GM19238 (cell line): ENCODE measurements around the gene FUT8.
"Not testable (repeated sequence)": the region's sequence is repeated elsewhere in the genome, so short reads cannot be mapped to it uniquely, and the experiment has no call there.

Experiments used
- DNase-seq: peaks from one replicate; pipeline ENCODE4 v3.0.0; 2011; ENCODE audit warnings: low spot score; ENCODE audit not compliant: insufficient read length

The FUT8 gene

DNA sequence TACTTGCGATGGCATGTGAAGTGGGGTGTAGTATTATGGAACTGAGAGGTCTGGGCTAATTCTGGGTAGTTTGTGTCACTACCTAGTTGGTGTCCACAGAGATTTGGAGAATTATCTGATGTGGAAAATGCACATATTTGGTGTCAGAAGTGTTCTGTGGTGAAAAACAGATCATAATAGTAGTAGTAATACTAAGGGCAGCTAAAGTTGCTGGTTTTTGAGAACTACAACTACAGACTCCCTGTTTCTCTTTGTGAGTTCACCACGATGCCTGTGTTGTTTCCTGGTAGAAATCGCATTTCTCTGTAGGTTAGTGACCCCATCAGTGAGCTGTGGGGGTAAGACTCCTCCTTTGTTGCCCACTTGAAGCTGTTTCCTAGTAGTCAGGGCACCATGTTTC, 206.5 kb downstream of the FUT8 start:
- DNase-seq = no peak

DNA sequence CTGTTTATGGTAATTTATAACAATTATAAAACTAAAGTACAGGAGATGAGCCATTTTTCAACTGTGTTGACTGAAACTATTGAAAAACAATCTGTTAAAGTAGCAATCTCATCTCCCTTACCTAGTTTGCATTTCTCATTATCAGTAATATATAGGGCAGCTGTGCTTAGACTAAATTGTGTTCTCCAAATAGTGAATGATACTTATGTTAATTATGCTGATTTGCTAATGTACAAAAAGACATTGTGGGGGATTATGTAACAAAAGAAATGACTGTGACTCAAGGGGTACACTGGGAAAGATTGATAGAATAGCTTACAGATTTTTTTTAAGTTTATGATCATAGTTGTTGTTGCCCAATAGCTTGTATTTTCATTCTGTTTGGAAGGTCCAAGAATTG, 207.7 kb downstream of the FUT8 start:
- DNase-seq = no peak

DNA sequence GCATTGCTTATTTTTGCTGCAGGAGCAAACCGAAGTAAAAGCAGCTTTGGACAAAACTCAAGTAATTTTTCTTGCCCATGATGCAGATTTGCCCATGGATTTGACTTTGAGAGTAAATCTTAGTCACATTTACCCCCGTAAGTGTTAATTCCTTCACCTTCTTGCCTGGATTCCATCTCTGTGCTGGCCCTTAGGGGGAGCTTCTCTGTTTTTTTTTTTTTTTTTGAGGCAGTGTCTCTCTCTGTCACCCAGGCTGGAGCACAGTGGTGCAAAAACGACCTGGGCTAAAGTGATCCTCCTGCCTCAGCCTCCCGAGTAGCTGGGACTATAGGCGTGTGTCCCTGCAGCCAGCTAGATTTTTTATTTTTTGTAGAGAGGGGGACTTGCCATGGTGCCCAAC, 210.2 kb downstream of the FUT8 start:
- no peak for DNase-seq

DNA sequence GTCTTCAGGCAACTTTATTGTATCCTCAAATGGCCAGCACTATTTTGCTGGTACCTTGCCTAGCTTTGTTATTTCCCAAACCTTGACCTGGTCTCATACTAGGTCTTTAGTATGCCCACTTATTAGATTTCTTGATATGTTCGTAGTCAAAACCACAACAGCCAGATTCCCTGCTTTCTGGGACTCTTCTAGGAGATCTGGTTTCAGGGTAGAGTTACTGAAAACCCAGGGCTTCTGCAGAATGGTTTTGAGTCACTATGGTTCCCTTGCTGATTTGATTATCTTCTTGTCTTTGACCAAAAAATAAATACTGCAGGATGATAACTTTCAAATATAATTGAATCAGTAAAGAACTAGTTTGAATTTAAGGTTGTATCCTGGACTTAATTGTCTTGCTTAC, 211.2 kb downstream of the FUT8 start:
- no peak for DNase-seq

DNA sequence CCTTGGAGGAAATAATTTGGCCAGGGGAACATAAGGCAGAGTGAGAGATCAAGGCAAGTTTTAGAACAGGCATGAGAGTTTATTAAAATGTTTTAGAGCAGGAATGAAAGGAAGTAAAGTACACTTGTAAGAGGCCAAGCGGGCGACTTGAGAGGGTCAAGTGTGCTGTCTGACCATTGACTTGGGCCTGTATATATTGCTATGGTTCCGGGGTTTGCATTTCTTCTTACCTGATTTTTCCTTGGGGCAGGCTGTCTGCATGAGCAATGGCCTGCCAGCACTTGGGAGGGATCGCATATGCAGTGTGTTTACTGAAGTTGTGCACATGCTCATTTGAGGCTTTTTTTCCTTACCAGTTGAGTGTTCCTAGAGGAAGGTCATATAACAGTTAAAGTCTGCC, 214.8 kb downstream of the FUT8 start:
- DNase-seq = no peak

DNA sequence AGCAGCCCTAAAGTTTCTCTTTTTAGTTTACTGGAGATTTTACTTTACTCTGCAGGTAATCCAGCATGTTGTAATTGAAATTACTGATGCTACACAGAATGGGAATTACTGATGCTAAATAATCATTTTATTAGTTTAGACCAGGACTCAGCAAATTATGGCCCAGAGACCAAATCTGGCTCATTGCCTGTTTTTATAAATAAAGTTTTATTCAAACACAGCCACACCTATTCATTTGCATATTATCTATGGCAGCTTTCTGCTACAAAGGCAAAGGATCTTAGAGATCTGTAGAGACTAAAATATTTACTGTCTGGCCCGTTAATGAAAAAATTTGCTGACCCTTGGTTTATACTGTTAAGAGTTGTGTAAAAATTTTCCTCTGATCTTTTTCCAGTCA, 216.1 kb downstream of the FUT8 start:
- DNase-seq = no peak

DNA sequence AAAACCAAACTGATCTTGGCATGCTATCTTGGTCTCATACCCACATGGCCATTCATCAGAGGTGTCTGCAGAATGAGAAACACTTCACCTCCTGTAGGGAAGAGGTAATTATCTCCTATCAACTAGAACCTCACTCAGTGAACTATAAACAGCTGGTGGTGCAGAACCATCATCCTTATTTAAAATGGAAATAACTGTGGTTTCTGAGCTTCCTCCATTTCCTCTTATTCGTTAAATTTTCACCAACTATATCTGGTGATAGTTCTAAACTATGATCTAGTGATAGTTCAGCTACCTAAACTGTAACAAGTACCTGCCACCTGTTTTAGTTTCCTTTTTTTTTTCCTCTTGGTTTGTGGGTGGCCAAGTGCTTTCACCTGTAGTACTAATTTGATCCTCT, 218.5 kb downstream of the FUT8 start:
- DNase-seq = peak; percentile 3

DNA sequence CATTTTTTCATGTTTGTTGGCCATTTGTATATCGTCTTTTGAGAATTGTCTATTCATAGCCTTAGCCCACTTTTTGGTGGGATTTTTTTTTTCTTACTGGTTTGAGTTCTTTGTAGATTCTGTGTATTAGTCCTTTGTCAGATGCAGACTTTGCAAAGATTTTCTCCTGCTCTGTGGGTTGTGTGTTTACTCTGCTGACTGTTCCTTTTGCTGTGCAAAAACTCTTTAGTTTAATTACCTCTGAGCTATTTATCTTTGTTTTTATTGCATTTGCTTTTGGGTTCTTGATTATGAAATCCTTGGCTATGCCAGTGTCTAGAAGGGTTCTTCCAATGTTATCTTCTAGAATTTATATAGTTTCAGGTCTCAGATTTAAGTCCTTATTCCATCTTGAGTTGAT, 220.0 kb downstream of the FUT8 start:
- DNase-seq = no peak

DNA sequence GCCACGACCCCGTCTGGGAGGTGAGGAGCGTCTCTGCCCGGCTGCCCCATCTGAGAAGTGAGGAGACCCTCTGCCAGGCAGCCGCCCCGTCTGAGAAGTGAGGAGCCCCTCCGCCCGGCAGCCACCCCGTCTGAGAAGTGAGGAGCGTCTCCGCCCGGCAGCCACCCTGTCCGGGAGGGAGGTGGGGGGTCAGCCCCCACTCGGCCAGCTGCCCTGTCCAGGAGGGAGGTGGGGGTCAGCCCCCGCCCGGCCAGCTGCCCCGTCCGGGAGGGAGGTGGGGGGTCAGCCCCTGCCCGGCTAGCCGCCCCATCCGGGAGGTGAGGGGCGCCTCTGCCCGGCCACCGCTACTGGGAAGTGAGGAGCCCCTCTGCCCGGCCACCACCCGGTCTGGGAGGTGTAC, 221.1 kb downstream of the FUT8 start:
- not testable (repeated sequence) for DNase-seq

DNA sequence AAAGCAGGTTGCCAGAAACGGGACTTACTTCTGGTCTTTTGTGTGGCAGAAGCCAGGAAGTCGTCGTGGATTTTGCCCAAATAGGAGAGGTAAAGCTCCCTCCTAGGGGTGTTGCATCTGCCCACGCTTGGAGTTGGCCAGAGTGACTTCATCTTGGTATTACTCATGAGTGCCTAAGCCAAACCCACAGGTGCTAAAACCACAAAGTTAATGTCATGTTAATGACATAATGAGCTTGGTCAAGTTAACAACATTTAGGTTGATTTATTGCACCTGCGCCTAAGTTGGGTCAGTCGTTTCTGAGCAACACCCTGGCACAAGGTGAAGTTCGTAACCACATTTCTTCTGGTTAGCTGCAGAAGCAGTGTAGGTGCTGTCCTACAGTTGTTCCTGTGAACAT, 225.2 kb downstream of the FUT8 start:
- DNase-seq = peak; percentile 20

DNA sequence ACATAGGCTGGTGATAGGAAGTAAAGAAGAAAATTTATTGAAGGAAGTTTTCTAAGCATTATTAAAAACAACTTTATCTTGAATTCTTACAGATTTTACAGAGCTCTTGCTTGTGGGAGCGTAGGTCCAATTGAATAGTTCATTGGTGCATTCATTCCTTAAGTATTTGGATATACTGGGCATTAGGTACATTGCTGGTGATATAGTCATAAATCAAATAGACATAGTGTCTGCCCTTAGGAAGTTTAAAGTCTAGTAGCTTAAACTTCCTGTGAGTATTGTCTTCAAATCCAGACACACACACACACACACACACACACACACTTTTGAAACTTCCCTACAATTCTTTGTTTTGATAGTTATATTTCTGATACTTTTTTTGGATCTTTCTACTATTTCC, 226.7 kb downstream of the FUT8 start:
- no peak for DNase-seq

DNA sequence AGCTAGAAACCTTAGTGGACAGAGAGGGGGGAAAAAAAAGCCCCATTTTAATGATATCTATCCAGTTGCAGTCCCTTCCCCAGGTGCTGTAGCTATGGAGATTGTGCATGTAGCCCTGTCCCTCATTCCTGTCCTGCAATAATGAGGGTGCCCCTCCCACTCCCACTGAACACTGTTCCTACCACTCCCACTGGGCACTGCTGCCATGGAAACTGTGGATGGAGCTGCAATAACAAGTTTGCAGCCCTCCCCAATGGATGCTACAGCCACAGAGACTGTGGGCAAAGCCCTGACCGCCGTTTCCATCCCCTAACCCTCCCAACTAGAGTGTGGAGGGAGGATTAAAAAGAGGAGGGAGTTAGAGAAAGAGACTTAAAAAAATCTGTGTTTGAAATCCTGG, 238.3 kb downstream of the FUT8 start:
- DNase-seq = no peak

DNA sequence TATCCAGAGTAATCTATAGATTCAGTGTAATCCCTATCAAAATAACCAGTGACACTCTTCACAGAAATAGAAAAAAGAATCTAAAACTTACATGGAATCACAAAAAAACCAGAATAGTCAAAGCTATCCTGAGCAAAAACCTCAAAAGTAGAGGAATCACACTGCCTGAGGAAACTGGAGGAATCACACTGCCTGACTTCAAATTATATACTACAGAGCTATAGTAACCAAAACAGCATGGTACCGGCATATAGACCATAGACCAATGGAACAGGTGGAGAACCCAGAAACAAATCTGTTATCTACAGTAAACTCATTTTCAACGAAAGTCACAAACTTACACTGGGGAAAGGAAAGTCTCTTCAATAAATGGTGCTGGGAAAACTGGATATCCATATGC, 244.0 kb downstream of the FUT8 start:
- no peak for DNase-seq

DNA sequence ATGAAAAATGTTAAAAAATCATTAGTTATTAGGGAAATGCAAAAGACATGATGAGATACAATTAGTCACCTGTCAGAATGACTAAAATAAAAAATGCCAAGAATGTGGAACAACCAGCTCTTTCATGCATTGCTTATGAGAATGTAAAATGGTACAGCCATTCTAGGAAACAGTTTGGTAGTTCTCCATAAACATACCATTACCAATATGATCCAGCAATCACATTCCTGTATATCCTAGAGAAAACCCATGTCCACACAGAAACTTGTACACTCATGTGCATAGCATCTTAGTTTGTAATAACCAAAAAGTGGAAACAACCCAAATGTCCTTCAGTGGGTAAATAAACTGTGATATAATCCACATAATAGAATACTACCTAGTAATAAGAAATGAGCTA, 245.7 kb downstream of the FUT8 start:
- DNase-seq = no peak

DNA sequence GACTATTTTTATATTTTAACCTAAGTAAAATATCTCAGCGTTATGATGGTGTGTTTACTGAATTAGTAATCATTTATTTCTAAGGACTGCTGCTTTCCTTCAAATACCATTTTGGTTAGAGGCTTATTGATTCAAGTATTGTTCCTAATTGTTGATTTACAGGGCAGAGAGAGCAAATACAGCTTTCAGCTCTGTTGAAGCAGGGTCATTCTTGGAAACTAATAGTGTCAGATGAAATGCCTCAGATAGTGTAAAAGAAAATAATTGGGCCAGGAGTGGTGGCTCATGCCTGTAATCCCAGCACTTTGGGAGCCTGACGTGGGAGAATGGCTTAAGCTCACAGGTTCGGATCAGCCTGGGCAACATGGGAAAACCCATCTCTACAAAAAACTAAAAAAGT, 249.3 kb downstream of the FUT8 start:
- no peak for DNase-seq

DNA sequence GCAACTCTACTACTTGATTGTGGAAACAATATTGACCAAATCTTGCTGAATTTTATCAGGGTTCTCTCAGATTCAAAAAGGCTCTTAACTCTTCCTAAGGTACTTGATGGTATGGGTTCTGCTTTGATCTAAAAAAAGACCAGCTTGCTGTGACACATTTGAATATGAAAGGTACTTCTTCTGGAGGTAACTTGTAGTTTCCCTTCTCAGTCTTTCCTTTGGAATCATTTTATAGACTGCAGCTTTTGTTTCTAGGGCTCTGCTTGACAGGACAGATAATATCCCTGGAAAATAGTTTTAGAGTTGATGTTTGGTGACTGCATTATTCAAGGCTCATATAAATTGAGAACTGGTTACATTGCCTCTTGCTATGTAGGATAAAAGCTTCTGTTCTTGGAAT, 251.9 kb downstream of the FUT8 start:
- DNase-seq = no peak

DNA sequence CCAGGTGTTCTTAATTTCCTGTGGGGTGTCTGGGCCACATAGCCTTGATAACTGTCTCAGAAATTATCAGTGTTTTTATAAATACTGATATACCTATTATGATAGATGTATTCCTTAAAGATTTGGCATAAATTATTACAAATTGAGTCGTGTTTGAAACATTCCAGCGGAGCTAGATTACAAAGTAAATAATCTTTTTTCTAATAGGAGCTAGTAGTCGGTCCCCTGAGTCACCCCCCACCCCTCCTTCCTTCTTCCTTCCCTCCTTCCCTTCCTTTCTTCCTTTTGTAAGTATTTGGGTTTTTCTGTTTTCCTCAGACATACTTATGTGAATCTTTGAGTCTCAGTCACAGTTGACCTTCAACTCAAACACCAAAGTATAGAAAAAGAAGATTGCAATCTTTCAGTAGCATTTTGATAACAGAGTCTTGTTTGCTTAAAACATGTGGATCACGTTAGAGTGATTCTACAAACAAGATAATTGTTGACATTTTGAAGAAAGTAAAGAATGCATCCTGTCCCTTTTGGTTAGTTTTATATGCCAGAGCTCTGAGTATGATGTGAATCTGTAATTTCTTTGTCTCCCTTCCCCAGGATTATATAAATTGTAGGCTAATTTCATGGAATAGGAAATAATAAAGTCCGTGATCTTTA, 264.0 kb downstream of the FUT8 start:
- DNase-seq = no peak

DNA sequence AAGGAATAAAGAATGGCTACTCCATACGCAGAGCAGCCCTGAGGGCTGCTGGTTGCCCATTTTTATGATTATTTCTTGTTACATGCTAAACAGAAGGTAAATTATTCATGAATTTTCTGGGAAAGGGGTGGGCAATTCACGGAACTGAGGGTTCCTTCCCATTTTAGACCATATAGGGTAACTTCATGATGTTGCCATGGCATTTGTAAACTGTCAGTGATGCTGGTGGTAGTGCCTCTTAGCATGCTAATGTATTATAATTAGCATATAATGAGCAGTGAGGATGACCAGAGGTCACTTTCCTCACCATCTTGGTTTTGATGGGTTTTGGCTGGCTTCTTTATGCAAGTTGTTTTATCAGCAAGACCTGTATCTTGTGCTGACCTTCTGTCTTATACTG, 273.0 kb downstream of the FUT8 start:
- no peak for DNase-seq

DNA sequence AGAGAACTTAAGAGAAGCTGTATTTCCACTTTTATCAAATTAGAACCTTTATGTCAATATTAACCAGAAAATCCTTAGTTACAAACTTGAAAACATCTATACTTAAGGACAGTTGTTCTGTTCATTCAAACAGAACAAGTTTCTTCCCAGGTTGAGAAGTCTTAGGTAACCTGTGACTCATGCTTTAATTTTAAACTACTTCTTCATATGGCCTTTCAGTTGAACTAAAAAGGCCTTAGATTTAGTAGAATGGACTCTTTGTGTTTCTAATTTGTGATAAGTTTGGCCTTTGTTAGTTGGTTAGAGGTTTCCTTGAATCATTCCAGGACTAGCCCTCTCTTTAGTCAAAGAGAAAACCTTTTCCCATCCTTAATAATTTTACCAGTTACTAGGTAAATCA, 274.2 kb downstream of the FUT8 start:
- DNase-seq = no peak

DNA sequence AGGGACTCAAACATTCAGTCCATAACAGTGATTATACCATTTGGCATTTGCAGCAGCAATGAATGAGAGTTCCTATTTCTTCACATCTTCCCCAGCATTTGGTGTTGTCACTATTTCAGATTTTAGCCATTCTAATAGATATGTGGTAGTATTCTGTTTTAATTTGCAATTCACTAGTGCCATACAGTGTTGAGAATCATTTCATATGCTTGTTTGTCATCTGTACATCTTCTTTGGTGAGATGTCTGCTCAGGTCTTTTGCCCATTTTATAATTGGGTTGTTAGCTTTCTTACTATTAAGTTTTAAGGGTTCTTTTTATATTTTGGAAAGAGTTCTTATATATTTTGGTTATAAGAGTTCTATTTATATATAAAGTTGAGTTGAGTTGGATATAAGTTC, 276.5 kb downstream of the FUT8 start:
- DNase-seq = no peak

DNA sequence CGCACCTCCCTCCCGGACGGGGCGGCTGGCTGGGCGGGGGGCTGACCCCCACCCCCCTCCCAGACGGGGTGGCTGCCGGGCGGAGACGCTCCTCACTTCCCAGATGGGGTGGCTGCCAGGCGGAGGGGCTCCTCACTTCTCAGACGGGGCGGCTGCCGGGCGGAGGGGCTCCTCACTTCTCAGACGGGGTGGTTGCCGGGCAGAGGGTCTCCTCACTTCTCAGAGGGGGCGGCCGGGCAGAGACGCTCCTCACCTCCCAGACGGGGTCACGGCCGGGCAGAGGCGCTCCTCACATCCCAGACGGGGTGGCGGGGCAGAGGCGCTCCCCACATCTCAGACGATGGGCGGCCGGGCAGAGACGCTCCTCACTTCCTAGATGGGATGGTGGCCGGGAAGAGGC, 280.0 kb downstream of the FUT8 start:
- DNase-seq = not testable (repeated sequence)

DNA sequence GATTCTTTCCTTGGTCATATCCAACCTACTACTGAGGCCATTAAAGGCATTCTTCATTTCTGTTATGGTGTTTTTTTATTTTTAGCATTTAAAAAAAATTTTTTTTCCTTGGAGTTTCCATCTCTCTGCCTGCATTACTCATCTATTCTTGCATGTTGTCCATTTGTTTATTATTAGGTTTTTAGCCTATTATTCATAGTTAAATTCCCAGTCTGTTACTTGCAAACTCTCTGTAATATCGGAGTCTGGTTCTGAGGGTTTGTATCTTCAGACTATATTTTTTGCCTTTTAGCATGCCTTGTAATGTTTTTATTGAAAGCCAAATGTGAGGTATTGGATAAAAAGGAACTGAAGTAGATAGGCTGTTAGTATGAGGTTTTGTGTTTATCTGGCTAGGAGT, 284.3 kb downstream of the FUT8 start:
- no peak for DNase-seq

DNA sequence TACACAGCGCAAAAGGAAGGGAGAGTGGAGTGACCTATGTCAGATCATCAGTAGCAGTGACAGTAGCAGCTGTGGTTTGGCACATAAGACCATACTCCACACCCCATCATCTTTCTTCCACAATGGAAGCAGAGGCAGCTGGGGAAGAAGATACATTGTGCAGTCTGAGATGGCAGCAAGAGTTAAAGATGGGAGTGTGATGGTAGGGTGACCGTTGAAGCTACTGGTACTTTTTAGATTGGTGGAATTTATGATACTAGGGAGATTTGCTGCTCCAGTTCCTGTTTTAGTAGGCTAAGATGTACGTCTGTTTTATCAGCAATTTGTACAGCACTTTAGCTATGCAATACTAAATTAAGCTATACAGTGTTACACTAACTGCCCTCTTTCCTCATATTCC, 291.0 kb downstream of the FUT8 start:
- DNase-seq = no peak

DNA sequence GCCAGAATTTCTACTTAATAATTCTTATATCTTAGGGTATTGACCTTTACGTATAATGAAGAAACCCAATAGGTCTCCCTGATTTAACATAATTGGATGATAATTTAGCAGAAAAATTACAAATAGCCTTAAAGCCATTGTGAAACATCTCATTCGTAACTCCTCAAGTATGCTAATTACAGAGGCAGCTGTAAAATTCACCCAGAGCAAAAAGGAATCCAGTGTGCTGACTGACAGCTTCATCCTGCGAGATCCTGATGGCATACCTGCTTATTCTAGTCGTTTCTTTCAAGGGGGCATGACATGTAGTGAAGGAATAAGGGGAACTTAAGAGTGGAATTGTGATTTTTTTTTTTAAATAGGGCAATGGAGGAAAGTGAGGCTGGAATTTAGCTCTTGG, 291.5 kb downstream of the FUT8 start:
- no peak for DNase-seq
